ENCODE measurements around the gene GADL1.

Gene GADL1

DNA sequence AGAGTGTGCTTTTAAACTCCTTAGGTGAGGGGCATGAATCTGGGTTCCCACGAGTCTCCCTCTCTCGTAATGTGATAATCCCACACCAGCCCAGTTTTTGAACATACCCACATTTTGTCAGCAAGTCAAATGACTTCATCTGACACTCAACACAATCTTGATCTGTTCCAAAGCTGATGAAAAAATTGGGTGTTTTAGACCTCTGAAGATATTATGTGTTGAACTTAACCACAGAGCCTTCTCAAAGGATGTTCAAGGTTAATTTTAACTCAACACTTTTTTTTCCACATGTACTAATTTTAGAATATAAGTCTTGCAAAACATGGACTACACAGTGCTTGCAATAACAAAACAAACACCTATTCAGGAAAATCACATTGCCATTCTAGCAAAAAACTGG is 164.9 kb downstream of the GADL1 start:
- no peak overlapping the region for H3K9ac ChIP-seq (ENCODE audit: insufficient read length)
- no peak overlapping the region for H3K4me3 ChIP-seq
- no peak for TF ChIP-seq POLR2AphosphoS5 (IDR thresholded peaks at IDR 0.05; ENCODE audit: borderline replicate concordance, low read depth, low read length)
- TF ChIP-seq FOXP2 (optimal IDR thresholded peaks at IDR 0.05; ENCODE audit: control extremely low read depth, extremely low read length, insufficient read depth), result no peak
- no peak for TF ChIP-seq EZH2 (IDR thresholded peaks at IDR 0.05)
- H3K9me3 ChIP-seq (ENCODE audit: low read depth, low read length), result no peaks in the 10 kb centered on the region
- no peaks in the 10 kb centered on the region for H3K36me3 ChIP-seq (ENCODE audit: insufficient read depth, low read length)
- no peak overlapping the region for H3K27ac ChIP-seq
- DNase-seq (ENCODE audit: low read depth, low spot score), result no peak

DNA sequence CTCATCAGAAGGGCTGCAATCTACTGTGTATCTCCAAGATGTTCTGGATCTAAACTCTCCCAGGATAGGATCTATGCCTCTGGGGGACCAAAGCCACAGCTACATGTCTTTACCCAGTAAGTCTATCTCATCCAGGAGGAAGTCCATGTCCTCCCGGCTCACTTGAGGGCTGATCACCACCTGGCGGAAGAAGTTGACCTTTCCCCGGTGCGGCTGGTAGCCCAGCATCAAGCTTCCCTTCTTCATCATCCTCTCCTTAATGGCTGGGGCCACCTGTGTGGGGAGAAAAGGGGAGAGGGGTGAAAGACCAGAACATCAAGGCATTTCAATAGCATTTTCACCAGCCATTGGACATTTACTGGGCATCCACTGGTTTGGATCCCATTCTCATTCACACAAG is 166.3 kb downstream of the GADL1 start:
- no peak for TF ChIP-seq EZH2 (IDR thresholded peaks at IDR 0.05)
- TF ChIP-seq POLR2AphosphoS5 (IDR thresholded peaks at IDR 0.05; ENCODE audit: borderline replicate concordance, low read depth, low read length), result no peak
- TF ChIP-seq FOXP2 (optimal IDR thresholded peaks at IDR 0.05; ENCODE audit: control extremely low read depth, extremely low read length, insufficient read depth), result no peak
- no peak overlapping the region for H3K4me3 ChIP-seq
- no peak overlapping the region for H3K27ac ChIP-seq
- no peaks in the 10 kb centered on the region for H3K36me3 ChIP-seq (ENCODE audit: insufficient read depth, low read length)
- H3K9ac ChIP-seq (ENCODE audit: insufficient read length), result no peak overlapping the region
- H3K9me3 ChIP-seq (ENCODE audit: low read depth, low read length), result no peaks in the 10 kb centered on the region
- DNase-seq (ENCODE audit: low read depth, low spot score), result no peak

DNA sequence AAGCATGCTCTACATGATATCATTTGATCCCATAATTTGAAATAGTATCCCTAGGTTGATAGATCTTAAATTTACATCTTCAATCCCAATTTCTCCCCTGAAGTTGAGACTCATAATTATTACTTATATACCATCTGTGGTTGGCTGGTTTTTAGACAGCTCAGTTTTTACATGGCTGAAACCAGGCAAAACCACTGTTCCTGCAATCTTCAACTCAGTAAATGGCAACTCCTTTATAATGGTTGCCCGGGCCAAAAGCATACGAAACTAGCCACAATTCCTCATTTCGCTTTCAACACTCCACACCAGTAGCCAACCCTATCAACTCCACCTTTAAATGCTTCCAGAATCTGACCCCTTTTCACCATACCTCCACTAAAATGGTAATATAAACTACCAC is 169.6 kb downstream of the GADL1 start:
- Histone ChIP-seq H3K36me3 (ENCODE audit: insufficient read depth, low read length) (no peaks in the 10 kb centered on the region), H3K4me3 (no peak overlapping the region), H3K27ac (no peak overlapping the region), H3K9ac (ENCODE audit: insufficient read length) (no peak overlapping the region), H3K9me3 (ENCODE audit: low read depth, low read length) (no peaks in the 10 kb centered on the region)
- DNase-seq (ENCODE audit: low read depth, low spot score), result no peak
- no peak for TF ChIP-seq EZH2 (IDR thresholded peaks at IDR 0.05)
- TF ChIP-seq FOXP2 (optimal IDR thresholded peaks at IDR 0.05; ENCODE audit: control extremely low read depth, extremely low read length, insufficient read depth), result no peak
- TF ChIP-seq POLR2AphosphoS5 (IDR thresholded peaks at IDR 0.05; ENCODE audit: borderline replicate concordance, low read depth, low read length), result no peak

DNA sequence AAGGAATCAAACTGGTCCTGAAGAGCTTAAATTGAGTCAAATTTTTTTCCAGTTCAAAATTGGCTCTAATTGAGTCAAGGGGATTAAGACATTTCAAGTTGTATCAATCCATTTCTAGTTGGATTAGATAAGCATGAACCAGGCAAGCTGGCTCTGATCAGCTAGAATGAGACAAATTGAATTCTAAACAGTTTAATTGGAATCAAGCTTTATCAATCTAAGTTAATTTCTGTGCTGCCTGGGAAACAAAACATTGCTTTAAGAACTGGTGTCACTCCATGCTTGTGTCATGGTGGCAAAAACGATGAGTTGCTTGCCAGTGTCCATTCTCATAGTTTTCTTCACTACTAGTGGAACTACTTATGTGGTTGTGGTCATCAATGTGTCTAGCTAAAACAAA is 171.2 kb downstream of the GADL1 start:
- H3K9me3 ChIP-seq (ENCODE audit: low read depth, low read length), result no peaks in the 10 kb centered on the region
- no peak for DNase-seq (ENCODE audit: low read depth, low spot score)
- H3K27ac ChIP-seq, result no peak overlapping the region
- no peak overlapping the region for H3K9ac ChIP-seq (ENCODE audit: insufficient read length)
- H3K36me3 ChIP-seq (ENCODE audit: insufficient read depth, low read length), result no peaks in the 10 kb centered on the region
- TF ChIP-seq EZH2 (IDR thresholded peaks at IDR 0.05) (no peak), POLR2AphosphoS5 (IDR thresholded peaks at IDR 0.05; ENCODE audit: borderline replicate concordance, low read depth, low read length) (no peak), FOXP2 (optimal IDR thresholded peaks at IDR 0.05; ENCODE audit: control extremely low read depth, extremely low read length, insufficient read depth) (no peak)
- no peak overlapping the region for H3K4me3 ChIP-seq

GRCh38 chr3:30721314-30721634 is 173.2 kb downstream of the GADL1 start:
- H3K9ac ChIP-seq (ENCODE audit: insufficient read length), result no peak overlapping the region
- TF ChIP-seq POLR2AphosphoS5 (IDR thresholded peaks at IDR 0.05; ENCODE audit: borderline replicate concordance, low read depth, low read length), result no peak
- TF ChIP-seq EZH2 (IDR thresholded peaks at IDR 0.05), result no peak
- no peak for TF ChIP-seq FOXP2 (optimal IDR thresholded peaks at IDR 0.05; ENCODE audit: control extremely low read depth, extremely low read length, insufficient read depth)
- no peak for DNase-seq (ENCODE audit: low read depth, low spot score)
- no peak overlapping the region for H3K4me3 ChIP-seq
- no peaks in the 10 kb centered on the region for H3K9me3 ChIP-seq (ENCODE audit: low read depth, low read length)
- H3K36me3 ChIP-seq (ENCODE audit: insufficient read depth, low read length), result no peaks in the 10 kb centered on the region
- H3K27ac ChIP-seq, result no peak overlapping the region

DNA sequence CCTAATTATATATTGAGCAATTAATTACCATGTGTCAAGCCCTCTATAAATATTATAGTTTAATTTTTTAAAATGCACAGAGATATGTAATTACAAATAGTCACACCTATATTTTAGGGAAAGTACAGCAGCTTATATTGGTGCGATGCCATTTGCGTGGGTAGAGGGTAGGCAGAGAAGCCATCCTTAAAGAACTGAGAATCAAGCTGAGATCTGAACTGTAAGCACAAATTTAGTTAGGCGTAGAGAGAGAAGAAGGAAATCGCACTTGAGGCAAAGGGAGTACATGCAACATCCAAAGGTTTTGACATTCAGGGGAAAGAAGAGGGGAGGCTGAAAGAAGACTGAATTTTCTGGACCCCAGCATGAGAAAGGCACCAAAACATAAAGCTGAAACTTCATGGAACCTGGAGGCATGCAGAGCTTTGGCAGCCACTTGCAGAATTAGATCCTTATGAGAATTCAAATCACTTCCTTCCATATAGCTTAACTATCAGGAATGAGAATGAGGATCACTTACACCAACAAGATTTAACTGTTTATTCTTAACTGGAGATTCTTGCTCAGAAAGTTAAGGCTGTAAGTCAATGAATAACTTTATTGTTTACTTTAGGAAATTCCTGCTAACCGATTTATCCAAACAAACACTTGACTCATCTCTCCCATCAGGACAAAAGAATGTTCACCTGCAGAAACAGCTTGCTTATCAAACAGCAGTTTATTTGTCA is 173.7 kb downstream of the GADL1 start:
- Histone ChIP-seq H3K9ac (ENCODE audit: insufficient read length) (no peak overlapping the region), H3K9me3 (ENCODE audit: low read depth, low read length) (no peaks in the 10 kb centered on the region), H3K4me3 (no peak overlapping the region), H3K27ac (no peak overlapping the region), H3K36me3 (ENCODE audit: insufficient read depth, low read length) (no peaks in the 10 kb centered on the region)
- no peak for DNase-seq (ENCODE audit: low read depth, low spot score)
- TF ChIP-seq POLR2AphosphoS5 (IDR thresholded peaks at IDR 0.05; ENCODE audit: borderline replicate concordance, low read depth, low read length) (no peak), EZH2 (IDR thresholded peaks at IDR 0.05) (no peak), FOXP2 (optimal IDR thresholded peaks at IDR 0.05; ENCODE audit: control extremely low read depth, extremely low read length, insufficient read depth) (no peak)

DNA sequence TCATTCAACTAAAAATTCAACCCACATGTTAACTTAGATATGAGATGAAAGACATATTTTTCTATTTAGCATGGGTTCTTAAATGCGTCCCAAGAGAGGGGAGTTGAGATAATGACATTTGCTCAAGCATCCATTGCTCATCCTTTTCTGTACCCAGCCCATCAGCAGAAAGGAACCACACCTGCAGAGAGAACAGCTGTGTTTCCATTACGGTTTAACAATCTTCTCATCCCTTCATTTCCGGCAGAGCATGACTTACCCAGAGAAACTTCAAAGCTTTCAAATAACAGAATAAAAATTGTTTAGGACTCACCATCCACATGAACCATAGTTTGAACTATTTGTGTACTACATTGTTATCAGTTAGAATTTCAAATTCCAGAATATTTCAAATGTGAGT is 174.9 kb downstream of the GADL1 start:
- DNase-seq (ENCODE audit: low read depth, low spot score), result no peak
- no peak overlapping the region for H3K4me3 ChIP-seq
- no peaks in the 10 kb centered on the region for H3K36me3 ChIP-seq (ENCODE audit: insufficient read depth, low read length)
- no peaks in the 10 kb centered on the region for H3K9me3 ChIP-seq (ENCODE audit: low read depth, low read length)
- TF ChIP-seq FOXP2 (optimal IDR thresholded peaks at IDR 0.05; ENCODE audit: control extremely low read depth, extremely low read length, insufficient read depth) (no peak), EZH2 (IDR thresholded peaks at IDR 0.05) (no peak), POLR2AphosphoS5 (IDR thresholded peaks at IDR 0.05; ENCODE audit: borderline replicate concordance, low read depth, low read length) (no peak)
- H3K9ac ChIP-seq (ENCODE audit: insufficient read length), result no peak overlapping the region
- H3K27ac ChIP-seq, result no peak overlapping the region

- H3K4me3 ChIP-seq, result no peak overlapping the region
- H3K36me3 ChIP-seq (ENCODE audit: insufficient read depth, low read length), result no peaks in the 10 kb centered on the region
- H3K27ac ChIP-seq, result no peak overlapping the region
- H3K9me3 ChIP-seq (ENCODE audit: low read depth, low read length), result no peaks in the 10 kb centered on the region
- no peak overlapping the region for H3K9ac ChIP-seq (ENCODE audit: insufficient read length)
- TF ChIP-seq EZH2 (IDR thresholded peaks at IDR 0.05) (no peak), FOXP2 (optimal IDR thresholded peaks at IDR 0.05; ENCODE audit: control extremely low read depth, extremely low read length, insufficient read depth) (no peak), POLR2AphosphoS5 (IDR thresholded peaks at IDR 0.05; ENCODE audit: borderline replicate concordance, low read depth, low read length) (no peak)
- no peak for DNase-seq (ENCODE audit: low read depth, low spot score)
These were observed 180.5 kb downstream of the GADL1 start for GRCh38 chr3:30713885-30714503.
